WTC11 (cell line): ENCODE results near the gene GDF3. TPM values are rescaled to one million over a fixed set of nuclear protein-coding genes. Genes with fewer than 3 reads are reported as not detected.

ENCODE experiments used
- ATAC-seq: fragments of 200-7000 bp; cut with Tn5 transposase; 2 replicates; pipeline ENCODE4 v1.10.0; 2021; ENCODE audit warnings: mild to moderate bottlenecking, moderate library complexity
- CTCF ChIA-PET: fragments of 300-600 bp; sonication (Branson Sonifier 250); formaldehyde crosslinking; loops from one replicate; lab custom pipeline; 2021; ENCODE audit warnings: antibody characterized with exemption; lab: Charles Lee
- POLR2A ChIA-PET: fragments of 350-600 bp; sonication (Branson Sonifier 250); formaldehyde crosslinking; loops from one replicate; lab custom pipeline; 2021; ENCODE audit warnings: antibody characterized with exemption; lab: Charles Lee
- DNase-seq: peaks from one replicate; pipeline ENCODE4 v3.0.0; 2021; ENCODE audit warnings: low spot score
- H3K27ac Mint-ChIP-seq: 2 replicates; pipeline ENCODE4 v1.8.0; 2021; ENCODE audit warnings: mixed read lengths
- H3K27me3 Mint-ChIP-seq: 2 replicates; pipeline ENCODE4 v1.8.0; 2021; ENCODE audit warnings: low read depth, mild to moderate bottlenecking, moderate library complexity, mixed read lengths
- H3K36me3 Mint-ChIP-seq: 2 replicates; pipeline ENCODE4 v1.8.0; 2021; ENCODE audit warnings: mixed read lengths
- H3K4me1 Mint-ChIP-seq: 2 replicates; pipeline ENCODE4 v1.8.0; 2022; ENCODE audit warnings: mixed read lengths
- H3K4me3 Mint-ChIP-seq: 2 replicates; pipeline ENCODE4 v1.8.0; 2021; ENCODE audit warnings: mild to moderate bottlenecking, moderate library complexity, mixed read lengths
- H3K9me3 Mint-ChIP-seq: 2 replicates; pipeline ENCODE4 v1.8.0; 2021; ENCODE audit warnings: mixed read lengths
- CREB1 ChIP-seq: sonication (generic); formaldehyde crosslinking; IDR thresholded peaks from 2 replicates; pipeline ENCODE4 v1.8.0; 2023; ENCODE audit warnings: mild to moderate bottlenecking, missing genetic modification reagents
- CTCF ChIP-seq: fragments of 200-600 bp; IDR thresholded peaks from 2 replicates; pipeline ENCODE4 v1.8.0; 2022; ENCODE audit warnings: antibody characterized with exemption
- E2F1 ChIP-seq: sonication (generic); formaldehyde crosslinking; IDR thresholded peaks from 2 replicates; pipeline ENCODE4 v1.8.0; 2022; ENCODE audit warnings: mild to moderate bottlenecking, missing genetic modification reagents
- E2F4 ChIP-seq: sonication (generic); formaldehyde crosslinking; IDR thresholded peaks from 2 replicates; pipeline ENCODE4 v1.8.1; 2022; ENCODE audit warnings: low read depth, mild to moderate bottlenecking, moderate library complexity, missing genetic modification reagents, borderline replicate concordance
- E2F5 ChIP-seq: sonication (generic); formaldehyde crosslinking; IDR thresholded peaks from 2 replicates; pipeline ENCODE4 v1.8.1; 2022; ENCODE audit warnings: mild to moderate bottlenecking, moderate library complexity, missing genetic modification reagents
- FOXP4 ChIP-seq: sonication (generic); formaldehyde crosslinking; IDR thresholded peaks from 2 replicates; pipeline ENCODE4 v1.8.0; 2022; ENCODE audit warnings: mild to moderate bottlenecking, missing genetic modification reagents
- HMGA2 ChIP-seq: fragments of 250-450 bp; sonication (Bioruptor Pico); IDR thresholded peaks from 2 replicates; pipeline ENCODE4 v1.4.0; 2021; ENCODE audit warnings: mild to moderate bottlenecking, moderate library complexity
- IRF1 ChIP-seq: sonication (generic); formaldehyde crosslinking; IDR thresholded peaks from 2 replicates; pipeline ENCODE4 v1.8.0; 2023; ENCODE audit warnings: missing genetic modification reagents
- KAT7 ChIP-seq: sonication (generic); formaldehyde crosslinking; IDR thresholded peaks from 2 replicates; pipeline ENCODE4 v1.8.1; 2023; ENCODE audit warnings: missing genetic modification reagents, mild to moderate bottlenecking, borderline replicate concordance
- NFATC4 ChIP-seq: fragments of 250-450 bp; sonication (Bioruptor Pico); IDR thresholded peaks from 2 replicates; pipeline ENCODE4 v1.9.0; 2021; ENCODE audit warnings: mild to moderate bottlenecking
- TP53 ChIP-seq: sonication (generic); formaldehyde crosslinking; IDR thresholded peaks from 2 replicates; pipeline ENCODE4 v1.8.1; 2023; ENCODE audit warnings: mild to moderate bottlenecking, missing genetic modification reagents
- ZBTB43 ChIP-seq: sonication (generic); formaldehyde crosslinking; IDR thresholded peaks from 2 replicates; pipeline ENCODE4 v1.8.1; 2023; ENCODE audit warnings: mild to moderate bottlenecking, missing genetic modification reagents
- ZNF396 ChIP-seq: fragments of 250-450 bp; sonication (Bioruptor Pico); IDR thresholded peaks from 2 replicates; pipeline ENCODE4 v1.8.0; 2021; ENCODE audit warnings: mild to moderate bottlenecking, moderate library complexity, borderline replicate concordance
- total RNA-seq: library from RNA; stranded (reverse); gene quantifications from 3 replicates; pipeline ENCODE4 v1.2.3, GENCODE V29; 2021

GDF3 gene
- total RNA-seq, 1 experiment from 2014 or later, result 42.0 TPM

- ATAC-seq (no peak; the same call in 1 of the 2 replicates), DNase-seq (no peak)
- ChIA-PET CTCF (interaction anchor here (0.6 to 1.4 kb wide), 7 partner anchors 11 to 165 kb away, joined by 3 to 4 read pairs (median 4); partner anchors contain the start of gene NANOG), POLR2A (interaction anchor here (0.6 to 1.0 kb wide), 2 partner anchors 12 kb away, joined by 3 to 4 read pairs; no protein-coding TSS in a partner anchor)
- no peaks in the 10 kb centered on the region for H3K9me3 Mint-ChIP-seq
- no peaks in the 10 kb centered on the region for H3K36me3 Mint-ChIP-seq
- H3K4me3 Mint-ChIP-seq, result no peak overlapping the region
- H3K4me1 Mint-ChIP-seq, result peaks cover 32% of the 10 kb centered on the region
- TF ChIP-seq E2F4 (CRISPR knock-in tag) (no peak), NFATC4 (CRISPR knock-in tag) (no peak), HMGA2 (CRISPR knock-in tag) (no peak), ZBTB43 (CRISPR knock-in tag) (no peak), TP53 (no peak), E2F1 (CRISPR knock-in tag) (no peak)
- no peaks in the 10 kb centered on the region for H3K27me3 Mint-ChIP-seq
- H3K27ac Mint-ChIP-seq, result peak overlapping the region; percentile 71
Observed at GRCh38 chr12:7709969-7710675, 14.5 kb upstream of the GDF3 start.

GRCh38 chr12:7705846-7706245, 10.3 kb upstream of the GDF3 start:
- DNase-seq (peak; percentile 21), ATAC-seq (peak; percentile 28; the same call in 1 of the 2 replicates)
- Mint-ChIP-seq H3K27me3 (no peaks in the 10 kb centered on the region), H3K27ac (no peak overlapping the region), H3K36me3 (no peaks in the 10 kb centered on the region; the same call in 1 of the 2 replicates), H3K4me1 (peaks cover 16% of the 10 kb centered on the region), H3K4me3 (no peak overlapping the region), H3K9me3 (no peaks in the 10 kb centered on the region)
- TF ChIP-seq ZNF396, result no peak
- TF ChIP-seq IRF1 (CRISPR knock-in tag), result no peak
- no peak for TF ChIP-seq KAT7 (CRISPR knock-in tag)
- no peak for TF ChIP-seq E2F5 (CRISPR knock-in tag)
- TF ChIP-seq FOXP4 (CRISPR knock-in tag), result no peak
- no peak for TF ChIP-seq CTCF
- TF ChIP-seq CREB1, result no peak
- ChIA-PET POLR2A (no interaction called here), CTCF (interaction anchor here (0.6 kb wide), 1 partner anchor 10 kb away, joined by 3 read pairs; no protein-coding TSS in a partner anchor)
